K562 (cell line): ENCODE data around the gene NLRP10. TPM values are rescaled to one million over a fixed set of nuclear protein-coding genes. Genes with fewer than 3 reads are reported as not detected.

Source experiments
- ATAC-seq: fragments of 200-7000 bp; cut with Tn5 transposase; 3 replicates; pipeline ENCODE4 v1.9.1; 2020; ENCODE audit warnings: moderate library complexity
- BruUV-seq: library from RNA; stranded (reverse); fragments of 400-500 nt; replicated peaks from 2 replicates; lab custom pipeline; 2021; lab: Mats Ljungman, UMichigan
- CTCF ChIA-PET: fragments of 300-600 bp; formaldehyde crosslinking; extraction: SDS; loops from one replicate; lab custom pipeline; 2021; ENCODE audit warnings: low intra/inter-chr PET ratio; lab: Yijun Ruan, JAX
- POLR2A ChIA-PET: fragments of 300-600, 350-650 bp; sonication (Branson Sonifier 250); formaldehyde crosslinking; extraction: SDS; loops from one replicate; lab custom pipeline; 2021; ENCODE audit warnings: antibody characterized with exemption, inconsistent platforms; lab: Yijun Ruan, JAX
- DNase-seq, 4 experiments: peaks; one replicate each; pipeline versions ENCODE4 v3.0.0 to v3.0.0-alpha.2; 2011 to 2018; ENCODE audit warnings: low spot score in 3 of 4, mixed read lengths in 3 of 4; ENCODE audit errors: extremely low read depth in 1 of 4
- FAIRE-seq: peaks from 2 replicates; lab custom pipeline; 2011; peaks lifted over from hg19 to GRCh38; lab: Jason Lieb, UNC
- H2AFZ ChIP-seq: 2 replicates; pipeline ENCODE4 v1.6.0; 2011; ENCODE audit warnings: low read depth, low read length, control low read depth, inconsistent platforms
- H3K27ac ChIP-seq: fragments of 200-600 bp; 3 replicates; pipeline ENCODE4 v1.8.0; 2011; ENCODE audit warnings: low read depth, mild to moderate bottlenecking, control low read depth, inconsistent platforms, low read length, moderate library complexity, mixed read lengths; ENCODE audit errors: extremely low read depth
- H3K27me3 ChIP-seq, 2 experiments: fragments of 300-600 bp in 1 of 2; 2 replicates in 1 of 2; 3 replicates in 1 of 2; pipeline versions ENCODE4 v1.6.0 to v1.8.0; 2011; ENCODE audit warnings: inconsistent platforms in 2 of 2, low read length in 2 of 2, mild to moderate bottlenecking in 1 of 2, mixed read lengths in 1 of 2, moderate library complexity in 1 of 2; ENCODE audit not compliant: control insufficient read depth in 2 of 2, insufficient read depth in 2 of 2
- H3K36me3 ChIP-seq: fragments of 300-600 bp; 3 replicates; pipeline ENCODE4 v1.8.0; 2011; ENCODE audit warnings: mild to moderate bottlenecking, low read length, inconsistent platforms; ENCODE audit not compliant: control insufficient read depth, insufficient read depth
- H3K4me1 ChIP-seq, 2 experiments: fragments of 200-600 bp in 1 of 2; replicated peaks in 1 of 2; 2 replicates in 1 of 2; 3 replicates in 1 of 2; pipeline versions ENCODE4 v1.5.1 to v1.8.0; 2011; ENCODE audit warnings: inconsistent platforms in 2 of 2, low read length in 2 of 2, mild to moderate bottlenecking in 1 of 2, mixed read lengths in 1 of 2, moderate library complexity in 1 of 2; ENCODE audit not compliant: control insufficient read depth in 2 of 2, insufficient read depth in 2 of 2
- H3K4me2 ChIP-seq: 2 replicates; pipeline ENCODE4 v1.6.1; 2011; ENCODE audit warnings: low read length, control low read depth, inconsistent platforms, mixed read lengths; ENCODE audit not compliant: insufficient read depth
- H3K4me3 ChIP-seq: fragments of 200-600 bp; sonication (generic), shearing (Covaris generic); 2 replicates; pipeline ENCODE4 v1.5.1; 2016; ENCODE audit warnings: control low read depth, inconsistent platforms
- H3K79me2 ChIP-seq: fragments of 200-600 bp; 3 replicates; pipeline ENCODE4 v1.8.0; 2011; ENCODE audit warnings: low read length, inconsistent platforms; ENCODE audit not compliant: control insufficient read depth, insufficient read depth
- H3K9ac ChIP-seq, 2 experiments: 2 replicates each; pipeline versions ENCODE4 v1.6.0 to v1.6.1; 2011; ENCODE audit warnings: low read depth in 2 of 2, low read length in 2 of 2, control low read depth in 1 of 2, inconsistent platforms in 1 of 2, mild to moderate bottlenecking in 1 of 2, mixed read lengths in 1 of 2; ENCODE audit not compliant: insufficient read depth in 1 of 2
- H3K9me1 ChIP-seq: one replicate; pipeline ENCODE4 v1.6.0; 2011; ENCODE audit warnings: inconsistent platforms, mild to moderate bottlenecking, low read length, moderate library complexity; ENCODE audit not compliant: control insufficient read depth, insufficient read depth
- H3K9me3 ChIP-seq: replicated peaks from 2 replicates; pipeline ENCODE4 v1.5.1; 2011; ENCODE audit warnings: low read depth, low read length, inconsistent platforms; ENCODE audit not compliant: control insufficient read depth, insufficient read depth
- H4K20me1 ChIP-seq: replicated peaks from 2 replicates; pipeline ENCODE4 v1.6.1; 2011; ENCODE audit warnings: low read length, inconsistent platforms, mixed read lengths; ENCODE audit not compliant: control insufficient read depth, insufficient read depth
- ATF3 ChIP-seq, 2 experiments: fragments of 450-650 bp in 1 of 2; sonication (generic) in 1 of 2; formaldehyde crosslinking in 1 of 2; IDR thresholded peaks in 1 of 2; conservative IDR thresholded peaks in 1 of 2; 2 replicates each; pipeline versions ENCODE4 v1.6.1 to v1.8.1; 2016 to 2023; ENCODE audit warnings: mild to moderate bottlenecking in 2 of 2, moderate library complexity in 2 of 2, inconsistent platforms in 1 of 2, missing genetic modification reagents in 1 of 2
- BRD9 ChIP-seq: fragments of 450-650 bp; IDR thresholded peaks from 2 replicates; pipeline ENCODE4 v1.6.1; 2018; ENCODE audit warnings: low read depth; ENCODE audit not compliant: partially characterized antibody
- CEBPB ChIP-seq: fragments of 450-650 bp; IDR thresholded peaks from 2 replicates; pipeline ENCODE4 v1.6.1; 2016; ENCODE audit warnings: missing genetic modification characterization, missing compliant biosample characterization
- CEBPG ChIP-seq, 3 experiments: fragments of 200-800 bp in 1 of 3; sonication (Bioruptor generic) in 1 of 3; sonication (generic) in 1 of 3; formaldehyde crosslinking in 1 of 3; IDR thresholded peaks in 2 of 3; conservative IDR thresholded peaks in 1 of 3; 2 replicates each; pipeline versions ENCODE4 v1.6.1 to v1.8.0; 2016 to 2022; ENCODE audit warnings: missing compliant biosample characterization in 2 of 3, missing genetic modification characterization in 2 of 3, mild to moderate bottlenecking in 1 of 3, missing genetic modification reagents in 1 of 3
- HMGXB4 ChIP-seq: sonication (generic); formaldehyde crosslinking; IDR thresholded peaks from 2 replicates; pipeline ENCODE4 v1.8.1; 2023; ENCODE audit warnings: mild to moderate bottlenecking, missing genetic modification reagents
- MCM7 ChIP-seq, 2 experiments: fragments of 450-650 bp; IDR thresholded peaks; 2 replicates each; pipeline ENCODE4 v1.6.1; 2016 to 2018
- SMAD2 ChIP-seq: fragments of 150-350 bp; IDR thresholded peaks from 2 replicates; pipeline ENCODE4 v1.6.1; 2014; ENCODE audit warnings: low read depth, mild to moderate bottlenecking, low read length
- TRIM28 ChIP-seq: fragments of 450-650 bp; IDR thresholded peaks from 2 replicates; pipeline ENCODE4 v1.6.1; 2017
- ZBTB26 ChIP-seq: fragments of 450-650 bp; formaldehyde crosslinking; IDR thresholded peaks from 2 replicates; pipeline ENCODE4 v1.4.0; 2022; ENCODE audit warnings: missing genetic modification characterization
- ZSCAN32 ChIP-seq: fragments of 450-650 bp; formaldehyde crosslinking; IDR thresholded peaks from 2 replicates; pipeline ENCODE4 v1.4.0; 2020; ENCODE audit warnings: mild to moderate bottlenecking, moderate library complexity
- WGBS: fragments of 100-300 bp; shearing (Covaris generic); methylation state at CpG from one replicate; pipeline ENCODE4 v1.1.6; 2016; ENCODE audit warnings: low coverage, mixed read lengths; ENCODE audit not compliant: insufficient coverage; ENCODE audit errors: missing lambda C conversion rate; 5-methylcytosine and 5-hydroxymethylcytosine counted together
- in situ Hi-C: fragments of 300-500 bp; cut with MboI; formaldehyde crosslinking; loops from 4 replicates; pipeline ENCODE4 v1.15.0; 2018; ENCODE audit warnings: inconsistent platforms, mixed read lengths
- intact Hi-C: fragments of 100-400 bp; cut with micrococcal nuclease; formaldehyde crosslinking; loops from 2 replicates; pipeline ENCODE4 v1.14.2; 2022
- polyA plus RNA-seq, 8 experiments: library from polyadenylated mRNA; depleted of rRNA in 4 of 8; stranded (reverse) in 5 of 8; unstranded in 3 of 8; fragments of >200 nt; fragmentation: Nextera tagmentation in 2 of 8; fragmentation: Illumina TruSeq in 1 of 8; extraction: Ambion mirVana in 2 of 8; extraction: Trizol in 1 of 8; gene quantifications; 2 replicates each; pipeline versions ENCODE4 v1.2.1 to v1.2.3, GENCODE V29; 2011 to 2014; ENCODE audit warnings: inconsistent platforms in 1 of 8, missing spikeins in 1 of 8
- total RNA-seq, 7 experiments: library from RNA; depleted of rRNA in 6 of 7; stranded (reverse); fragments of >200 nt in 6 of 7; fragmentation: Illumina TruSeq in 2 of 7; extraction: Trizol in 2 of 7; gene quantifications; 2 replicates each; pipeline versions ENCODE4 v1.2.1 to v1.2.3, GENCODE V29; 2011 to 2021; ENCODE audit warnings: low replicate concordance in 1 of 7

The NLRP10 gene
- total and polyA plus RNA-seq, 9 of the 15 experiments (the other 6 are each of a cell fraction or from before 2014, with no cell fraction given), result 0.04 to 0.14 (median 0.09) TPM; not detected in 6

GRCh38 chr11:7949934-7950333, 15.3 kb downstream of the NLRP10 start:
- CTCF ChIA-PET, result no interaction called here
- intact Hi-C loops, result no loop called here

GRCh38 chr11:7944123-7944522, 21.1 kb downstream of the NLRP10 start:
- no peaks in the 10 kb centered on the region for H3K9me1 ChIP-seq
- FAIRE-seq (no peak), ATAC-seq (no peak), DNase-seq (no peak)
- in situ Hi-C loops (no loop called here), intact Hi-C loops (no loop called here)
- 0% methylated on average over 2 of the region's 2 CpGs for WGBS
- H3K79me2 ChIP-seq, result no peaks in the 10 kb centered on the region
- H4K20me1 ChIP-seq, result no peaks in the 10 kb centered on the region
- no TSS peak for BruUV-seq
- H3K27ac ChIP-seq, result no peak overlapping the region
- ChIA-PET CTCF (no interaction called here), POLR2A (no interaction called here)
- H3K27me3 ChIP-seq, result no peaks in the 10 kb centered on the region; a peak in 1 of 5 replicates
- no peak overlapping the region for H2AFZ ChIP-seq
- H3K36me3 ChIP-seq, result no peaks in the 10 kb centered on the region
- TF ChIP-seq BRD9 (no peak), TRIM28 (peak; percentile 71; the same call in 1 of the 2 replicates), SMAD2 (no peak), MCM7 (IDR thresholded peaks at IDR 0.05) (no peak), HMGXB4 (CRISPR knock-in tag) (no peak), ZBTB26 (CRISPR knock-in tag) (no peak)
- H3K4me2 ChIP-seq, result no peak overlapping the region
- no peak overlapping the region for H3K4me3 ChIP-seq
- no peaks in the 10 kb centered on the region for H3K9me3 ChIP-seq
- H3K9ac ChIP-seq, result no peak overlapping the region
- no peaks in the 10 kb centered on the region for H3K4me1 ChIP-seq

More at GRCh38 chr11:7949934-7950333, 15.3 kb downstream of the NLRP10 start:
- Histone ChIP-seq H3K4me1 (no peaks in the 10 kb centered on the region), H4K20me1 (no peaks in the 10 kb centered on the region), H3K27ac (no peak overlapping the region), H3K9ac (no peak overlapping the region), H3K9me3 (no peaks in the 10 kb centered on the region), H3K36me3 (no peaks in the 10 kb centered on the region), H3K4me3 (no peak overlapping the region), H2AFZ (no peak overlapping the region), H3K9me1 (no peaks in the 10 kb centered on the region), H3K79me2 (no peaks in the 10 kb centered on the region), H3K27me3 (no peaks in the 10 kb centered on the region; a peak in 1 of 5 replicates), H3K4me2 (no peak overlapping the region)
- WGBS, result 0% methylated on average over 1 of the region's 1 CpG
- no peak for ATAC-seq
- TF ChIP-seq CEBPG (CRISPR knock-in tag; IDR thresholded peaks at IDR 0.05) (no peak), CEBPG (tag; conservative IDR thresholded peaks at IDR 0.05 in 1 of 2, IDR thresholded peaks at IDR 0.05 in 1 of 2) (peak in 1 of 2 experiments; percentile 46; a peak in 1 of 4 replicates), ATF3 (IDR thresholded peaks at IDR 0.05) (peak; percentile 17; the same call in 1 of the 2 replicates), ATF3 (CRISPR knock-in tag; conservative IDR thresholded peaks at IDR 0.05) (no peak), CEBPB (tag) (0 out of 2 replicates have a peak, but pooled peaks have one; percentile 17), ZSCAN32 (CRISPR knock-in tag) (no peak)
- no TSS peak for BruUV-seq
- POLR2A ChIA-PET, result no interaction called here
- no peak for DNase-seq
- no peak for FAIRE-seq
- in situ Hi-C loops, result no loop called here
